GM15510 (cell line): ENCODE data around the gene TOMM20L.
A peak's percentile ranks its signal among the peaks of the same experiment; 100 is the strongest.

ENCODE experiments used
- POLR2A ChIP-seq: IDR thresholded peaks from 3 replicates; pipeline ENCODE4 v1.6.1; 2011; ENCODE audit warnings: borderline replicate concordance; ENCODE audit not compliant: insufficient read length; ENCODE audit errors: extremely low read depth

The TOMM20L gene

GRCh38 chr14:58408681-58409215 lies 13.0 kb downstream of the TOMM20L start:
- TF ChIP-seq POLR2A, result no peak

GRCh38 chr14:58414845-58415244 lies 19.1 kb downstream of the TOMM20L start:
- TF ChIP-seq POLR2A, result no peak

DNA sequence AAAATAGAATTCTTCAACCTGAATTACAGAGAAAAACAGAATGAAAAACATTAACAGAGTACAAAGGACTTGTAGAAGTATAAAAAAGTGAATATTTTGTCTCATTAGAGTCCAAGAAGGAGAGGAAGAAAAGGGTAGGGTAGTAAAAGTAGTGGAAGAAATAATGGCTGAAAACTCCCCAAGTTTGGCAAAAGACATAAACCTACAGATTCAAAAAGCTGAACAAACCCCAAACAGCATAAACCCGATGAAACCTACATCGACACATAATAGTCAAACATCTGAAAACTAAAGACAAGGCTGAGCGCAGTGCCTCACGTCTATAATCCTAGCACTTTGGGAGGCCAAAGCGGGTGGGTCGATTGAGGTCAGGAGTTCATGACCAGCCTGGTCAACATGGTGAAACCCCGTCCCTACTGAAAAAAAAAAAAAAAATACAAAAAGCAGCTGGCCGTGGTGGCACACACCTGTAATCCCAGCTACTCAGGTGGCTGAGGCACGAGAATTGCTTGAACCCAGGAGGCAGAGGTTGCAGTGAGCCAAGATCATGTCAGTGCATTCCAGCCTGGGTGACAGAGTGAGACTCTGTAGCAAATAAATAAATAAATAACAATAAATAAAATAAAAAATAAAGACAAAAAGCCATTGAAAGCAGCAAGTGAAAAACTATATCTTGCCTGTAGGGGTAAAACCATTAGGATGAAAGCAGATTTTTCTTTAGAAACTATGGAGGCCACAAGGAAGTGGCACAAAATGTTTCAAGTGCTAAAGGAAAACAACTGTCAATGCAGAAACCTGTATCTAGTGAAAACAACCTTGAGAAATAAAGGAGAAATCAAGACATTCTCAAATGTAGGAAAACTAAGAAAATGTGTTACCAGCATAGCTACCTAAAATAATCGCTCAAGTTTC lies 20.2 kb downstream of the TOMM20L start:
- no peak for TF ChIP-seq POLR2A

- peak; percentile 40 for TF ChIP-seq POLR2A
Observed at GRCh38 chr14:58426670-58427280, 31.0 kb downstream of the TOMM20L start.

DNA sequence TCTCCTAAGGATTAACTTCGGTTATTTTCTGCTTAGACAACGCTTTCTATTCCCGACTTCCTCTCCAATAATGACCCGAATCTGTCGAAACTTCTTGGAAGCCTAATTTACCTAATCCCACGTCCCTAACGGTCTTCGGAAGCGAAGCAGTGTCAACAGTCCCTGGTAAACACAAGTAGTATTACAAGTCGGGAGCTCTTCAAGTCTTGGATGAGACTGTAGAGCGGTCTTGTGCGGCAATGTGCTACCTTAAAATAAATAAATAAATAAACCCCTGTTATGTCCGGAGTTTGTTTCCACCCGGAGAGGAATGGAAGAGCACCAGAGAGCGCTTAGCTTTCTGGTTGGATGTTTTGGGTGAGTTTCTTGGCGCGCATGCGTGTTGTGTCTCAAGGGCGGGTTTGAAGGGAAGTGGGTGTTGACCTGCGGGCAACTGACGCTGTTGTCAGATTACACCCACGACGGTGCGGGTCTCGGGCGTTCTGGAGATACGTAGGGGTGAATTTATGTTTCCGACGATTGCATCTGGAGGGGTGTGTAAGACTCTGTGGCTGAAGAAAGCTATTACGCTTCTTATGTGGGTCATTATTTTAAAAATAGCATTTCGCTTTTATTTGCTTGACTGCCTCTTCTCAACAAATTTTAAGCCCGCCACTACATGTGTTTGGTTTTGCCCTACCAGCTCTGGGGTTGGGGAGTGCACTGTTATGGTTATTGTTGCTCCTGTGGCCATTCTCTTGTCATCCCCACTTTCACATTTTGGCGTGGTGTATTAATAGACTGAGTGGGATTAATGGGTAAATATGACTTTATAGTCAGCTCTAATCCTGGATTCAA lies 31.8 kb downstream of the TOMM20L start, which contains the start of the genes KIAA0586 and TIMM9:
Gene KIAA0586, plus strand, starts transcription at position 439 of the 837 bp plus-strand sequence. CDS start 546 bp downstream, outside the sequence.
Gene TIMM9, minus strand, starts transcription at position 251 of the 837 bp plus-strand sequence. CDS start 15,586 bp downstream, outside the sequence.
- peak; percentile 82 for TF ChIP-seq POLR2A

GRCh38 chr14:58428118-58428683 lies 32.5 kb downstream of the TOMM20L start:
- TF ChIP-seq POLR2A, result no peak

GRCh38 chr14:58430156-58430555 lies 34.4 kb downstream of the TOMM20L start:
- TF ChIP-seq POLR2A, result no peak

GRCh38 chr14:58439476-58439875 lies 43.7 kb downstream of the TOMM20L start:
- TF ChIP-seq POLR2A, result no peak

DNA sequence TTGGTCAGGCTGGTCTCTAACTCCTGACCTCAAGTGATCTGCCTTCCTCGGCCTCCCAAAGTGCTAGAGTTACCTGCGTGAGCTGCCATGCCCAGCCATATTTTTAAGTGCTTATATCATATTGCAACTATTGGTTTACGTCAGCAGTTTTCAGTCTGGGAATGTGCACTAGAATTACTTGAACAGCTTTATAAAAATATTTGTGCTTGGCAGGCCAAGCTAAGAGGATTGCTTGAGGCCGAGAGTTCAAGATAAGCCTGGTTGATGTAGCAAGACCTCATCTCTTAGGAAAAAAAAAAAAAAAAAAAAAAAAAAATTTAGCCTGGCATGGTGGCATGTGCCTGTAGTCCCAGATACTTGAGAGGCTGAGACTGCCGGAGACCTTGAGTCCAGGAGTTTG lies 48.9 kb downstream of the TOMM20L start:
- no peak for TF ChIP-seq POLR2A

DNA sequence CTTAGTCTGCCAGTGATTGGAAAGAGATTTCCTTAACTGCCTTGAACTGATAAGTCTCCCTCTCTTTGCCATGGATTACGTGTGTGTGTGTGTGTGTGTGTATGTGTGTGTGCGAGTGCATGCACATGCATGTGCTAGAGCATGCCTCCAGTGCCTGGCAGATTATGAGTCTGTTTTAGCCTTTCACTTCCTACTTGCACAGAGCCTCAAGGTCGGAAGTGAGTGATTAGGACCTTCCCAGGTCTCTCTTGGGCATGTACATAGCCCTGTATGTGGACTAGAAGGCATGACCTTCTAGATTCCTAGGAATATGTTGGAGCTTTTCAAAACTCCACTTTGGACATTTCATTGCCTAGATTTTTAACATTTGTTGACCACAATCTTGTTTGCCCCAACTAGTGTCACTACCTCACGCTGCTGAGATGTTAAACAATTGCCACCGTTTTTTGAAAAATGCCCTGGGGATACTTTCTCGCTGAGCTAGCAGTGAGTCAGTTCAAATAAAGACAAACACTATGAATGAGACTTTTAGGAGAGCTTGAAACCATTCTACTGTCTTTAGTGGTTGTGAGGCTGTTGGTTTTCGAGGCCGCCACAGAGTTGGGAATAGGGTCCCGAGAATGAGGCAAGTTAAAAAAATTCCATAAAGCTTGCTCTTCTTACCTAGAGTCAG lies 60.0 kb downstream of the TOMM20L start:
- TF ChIP-seq POLR2A, result no peak
